HEK293 (cell line): ENCODE results near the gene GPBAR1.

Experiments used
- HOXA7 ChIP-seq: sonication (generic); formaldehyde crosslinking; IDR thresholded peaks from 2 replicates; pipeline ENCODE4 v1.8.1; 2022; ENCODE audit warnings: missing genetic modification reagents, borderline replicate concordance
- YY1 ChIP-seq: fragments of 450-650 bp; formaldehyde crosslinking; IDR thresholded peaks from 2 replicates; pipeline ENCODE4 v1.5.1; 2018; ENCODE audit warnings: missing biosample characterization, missing genetic modification characterization
- ZNF157 ChIP-seq: fragments of 450-650 bp; formaldehyde crosslinking; IDR thresholded peaks from 2 replicates; pipeline ENCODE4 v1.5.1; 2016; ENCODE audit warnings: missing biosample characterization, missing genetic modification characterization
- ZNF768 ChIP-seq: fragments of 450-650 bp; formaldehyde crosslinking; IDR thresholded peaks from 2 replicates; pipeline ENCODE4 v1.5.1; 2018; ENCODE audit warnings: missing biosample characterization, mild to moderate bottlenecking, missing genetic modification characterization
- ZNF776 ChIP-seq: fragments of 450-650 bp; formaldehyde crosslinking; IDR thresholded peaks from 2 replicates; pipeline ENCODE4 v1.5.0; 2017; ENCODE audit warnings: missing biosample characterization, missing genetic modification characterization, borderline replicate concordance
- TF ChIP-seq, protein P1 (sequence below): fragments of 450-650 bp; formaldehyde crosslinking; IDR thresholded peaks from 2 replicates; pipeline ENCODE4 v1.5.1; 2016; ENCODE audit warnings: missing biosample characterization, missing genetic modification characterization

DNA sequence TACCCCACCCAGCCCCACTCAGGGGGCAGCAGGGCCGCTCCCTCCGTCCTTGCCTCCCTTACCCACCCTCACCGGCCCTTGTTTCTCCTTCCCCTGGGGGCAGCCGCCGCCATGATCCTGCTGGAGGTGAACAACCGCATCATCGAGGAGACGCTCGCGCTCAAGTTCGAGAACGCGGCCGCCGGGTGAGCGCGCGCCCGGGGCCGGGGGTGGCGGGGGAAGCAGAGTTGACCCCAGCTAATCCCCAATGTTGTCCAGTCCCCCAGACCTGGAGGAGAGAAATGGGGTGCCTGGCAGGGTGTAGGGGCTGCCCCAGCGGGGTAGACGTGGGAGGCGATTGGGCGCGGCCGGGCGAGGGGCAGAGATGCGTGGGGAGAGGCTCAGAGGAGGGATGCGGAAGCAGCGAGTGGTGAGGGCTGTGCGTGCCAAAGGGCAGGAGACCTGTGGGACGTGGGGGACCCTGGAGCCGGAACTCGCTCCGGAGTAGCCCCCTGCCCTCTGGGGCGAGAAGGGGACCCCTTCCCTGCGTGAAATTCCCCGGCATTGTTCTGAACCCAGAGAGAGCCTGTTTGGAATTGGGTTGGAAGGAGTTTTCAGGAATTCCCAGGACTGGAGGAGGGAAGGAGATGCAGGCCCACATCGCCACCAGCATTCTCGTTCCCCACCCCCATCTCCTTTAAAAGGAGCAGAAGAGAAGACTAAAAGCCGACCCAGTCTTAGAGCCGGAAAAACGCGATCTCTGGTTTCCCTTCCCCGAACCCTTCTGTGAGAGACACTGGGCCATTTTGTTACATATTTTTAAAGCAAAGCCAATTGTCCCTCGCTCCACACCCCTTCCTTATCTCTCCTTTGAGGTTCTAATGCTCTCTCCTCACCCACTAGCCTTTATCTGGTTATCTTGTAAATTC is 43.2 kb upstream of the GPBAR1 start:
- TF ChIP-seq YY1 (tag by site-specific recombination) = no peak
- TF ChIP-seq ZNF776 (tag by site-specific recombination) = no peak
- no peak for TF ChIP-seq HOXA7 (CRISPR knock-in tag)
- TF ChIP-seq ZNF157 = no peak
- no peak for TF ChIP-seq ZNF768
- TF ChIP-seq, protein P1, sequence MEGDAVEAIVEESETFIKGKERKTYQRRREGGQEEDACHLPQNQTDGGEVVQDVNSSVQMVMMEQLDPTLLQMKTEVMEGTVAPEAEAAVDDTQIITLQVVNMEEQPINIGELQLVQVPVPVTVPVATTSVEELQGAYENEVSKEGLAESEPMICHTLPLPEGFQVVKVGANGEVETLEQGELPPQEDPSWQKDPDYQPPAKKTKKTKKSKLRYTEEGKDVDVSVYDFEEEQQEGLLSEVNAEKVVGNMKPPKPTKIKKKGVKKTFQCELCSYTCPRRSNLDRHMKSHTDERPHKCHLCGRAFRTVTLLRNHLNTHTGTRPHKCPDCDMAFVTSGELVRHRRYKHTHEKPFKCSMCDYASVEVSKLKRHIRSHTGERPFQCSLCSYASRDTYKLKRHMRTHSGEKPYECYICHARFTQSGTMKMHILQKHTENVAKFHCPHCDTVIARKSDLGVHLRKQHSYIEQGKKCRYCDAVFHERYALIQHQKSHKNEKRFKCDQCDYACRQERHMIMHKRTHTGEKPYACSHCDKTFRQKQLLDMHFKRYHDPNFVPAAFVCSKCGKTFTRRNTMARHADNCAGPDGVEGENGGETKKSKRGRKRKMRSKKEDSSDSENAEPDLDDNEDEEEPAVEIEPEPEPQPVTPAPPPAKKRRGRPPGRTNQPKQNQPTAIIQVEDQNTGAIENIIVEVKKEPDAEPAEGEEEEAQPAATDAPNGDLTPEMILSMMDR (tag by site-specific recombination) = no peak
